Activated CD4-positive, alpha-beta T cell treated with anti-CD3 and anti-CD28 coated beads for 4 hours (primary cell): ENCODE measurements around the gene RGMB.

ENCODE experiments used
- DNase-seq, 2 donors: peaks; one replicate each; pipeline ENCODE4 v3.0.0-alpha.2; 2020

The RGMB gene

DNA sequence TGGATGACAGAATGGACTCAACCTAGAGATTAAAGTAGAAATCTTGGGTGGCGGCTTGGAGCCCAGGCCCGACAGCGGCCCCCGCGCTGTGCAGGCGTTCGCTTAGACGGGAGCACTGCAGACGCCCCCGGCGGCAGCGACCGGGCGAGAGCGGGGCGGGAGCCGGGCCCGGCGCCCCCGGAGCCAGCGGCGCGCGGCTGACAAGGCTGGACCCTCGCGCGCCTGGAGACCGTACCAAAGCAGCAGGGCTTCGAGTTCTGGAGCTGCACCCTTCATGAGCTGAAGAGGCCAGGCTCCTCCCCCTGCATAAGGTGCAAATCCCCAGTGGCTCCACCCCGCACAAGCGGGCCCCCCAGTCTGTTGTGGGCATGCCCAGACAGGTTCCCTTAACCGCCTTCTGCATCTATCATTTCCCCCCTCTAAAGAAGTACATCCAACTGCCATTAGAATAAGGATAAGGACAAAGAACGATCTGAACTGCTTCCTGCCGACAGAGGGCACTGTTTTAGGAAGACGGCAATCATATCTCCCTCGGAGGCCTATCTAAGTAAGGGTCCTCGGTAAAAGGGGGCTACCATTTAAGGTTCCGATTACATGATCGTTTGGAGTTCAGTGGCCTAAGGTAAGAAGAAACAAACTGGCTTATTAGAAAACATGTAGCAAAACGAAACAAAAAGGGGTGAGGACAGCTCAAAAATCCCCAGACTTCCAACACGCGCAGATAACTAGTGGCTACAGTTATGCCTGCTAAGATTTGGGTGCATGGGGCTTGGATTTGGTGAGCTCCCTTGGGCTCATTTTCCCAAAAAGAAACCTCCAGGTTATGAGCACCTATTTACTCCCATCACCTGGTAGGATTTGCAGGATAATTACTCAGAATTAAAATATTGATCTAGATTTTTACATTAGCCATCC lies 66.3 kb downstream of the RGMB start:
- DNase-seq = no peak

DNA sequence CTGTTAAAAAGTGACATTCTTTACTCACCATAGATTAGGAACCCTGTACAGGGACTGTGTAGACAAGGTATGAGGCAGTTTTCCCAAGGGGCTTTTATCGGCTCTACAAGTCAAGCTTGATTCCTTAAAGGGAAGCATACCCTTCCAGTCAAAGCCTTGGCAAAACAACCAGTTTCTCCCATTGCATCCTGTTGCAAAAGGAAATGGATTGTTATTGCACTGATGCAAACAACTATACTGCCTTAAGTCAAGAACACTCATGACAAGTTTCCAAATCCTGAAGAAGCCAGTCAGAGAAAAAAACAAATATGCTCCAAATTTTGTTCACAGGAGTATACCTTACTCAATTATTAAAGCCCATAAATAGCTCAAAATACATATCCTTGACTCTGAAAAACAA lies 67.5 kb downstream of the RGMB start:
- DNase-seq = no peak

DNA sequence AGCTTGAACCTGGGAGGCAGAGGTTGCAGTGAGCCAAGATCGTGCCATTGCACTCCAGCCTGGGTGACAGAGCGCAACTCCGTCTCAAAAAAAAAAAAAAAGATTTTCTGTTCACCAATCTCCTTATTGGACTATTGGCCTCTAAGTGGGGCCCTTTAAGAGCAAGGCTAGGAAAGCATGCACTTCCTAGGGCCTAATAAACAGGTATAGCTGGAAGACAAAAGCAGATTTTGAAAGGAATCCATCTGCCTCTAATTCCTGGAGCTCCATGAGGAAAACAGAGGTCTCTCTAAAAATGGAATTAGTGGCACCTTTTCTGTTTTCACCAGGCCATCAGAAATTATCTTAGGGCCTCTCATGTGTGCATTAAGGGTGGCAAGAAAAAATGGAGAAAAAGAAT lies 70.0 kb downstream of the RGMB start:
- no peak for DNase-seq

DNA sequence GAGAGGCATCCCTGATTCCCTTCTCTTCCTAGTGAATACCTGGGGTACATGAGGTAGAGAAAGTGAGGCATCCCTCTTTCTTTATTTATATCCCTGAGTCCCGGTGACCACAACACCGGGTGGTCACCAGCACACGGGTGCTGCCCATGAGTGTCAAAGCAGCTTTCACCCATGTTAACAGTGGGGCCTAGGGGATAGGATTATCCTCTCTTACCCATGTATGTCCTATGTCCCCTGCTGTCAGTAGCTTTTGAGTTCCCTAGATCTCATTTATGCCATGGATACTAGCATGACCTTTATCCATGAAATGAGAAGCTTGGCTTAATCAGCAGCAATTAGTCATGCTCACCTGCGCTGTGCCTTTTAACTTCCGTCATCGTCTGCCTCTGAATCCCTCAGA lies 71.4 kb downstream of the RGMB start:
- DNase-seq = no peak

DNA sequence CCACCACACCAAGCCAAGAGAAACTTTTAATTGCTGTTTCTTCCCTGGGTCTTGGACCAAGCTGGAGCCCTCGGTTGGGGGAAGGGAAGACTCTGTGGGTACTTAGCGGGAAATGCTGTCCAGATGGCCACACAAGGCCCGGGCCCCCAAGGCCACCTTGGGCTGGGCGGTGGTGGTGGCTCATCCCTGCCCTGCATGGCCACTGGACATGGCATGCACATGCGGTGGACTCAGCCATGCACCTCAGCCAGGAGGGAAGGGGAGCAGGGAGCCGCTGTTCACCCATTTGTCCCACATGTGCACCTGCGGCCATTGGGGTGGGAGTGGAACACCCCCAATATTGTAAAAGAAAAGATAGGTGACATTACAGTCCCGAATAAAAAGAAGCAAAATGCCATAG lies 72.4 kb downstream of the RGMB start:
- DNase-seq = no peak
